Astrocyte of the cerebellum (primary cell): ENCODE measurements around the gene CLSTN3.

Experiments
- DNase-seq: peaks from one replicate; pipeline ENCODE4 v3.0.0-alpha.2; 2011; ENCODE audit warnings: low read depth
- H3K4me3 ChIP-seq: 2 replicates; pipeline ENCODE4 v1.5.1; 2011; ENCODE audit warnings: mild to moderate bottlenecking, low read depth, low read length, moderate library complexity
- in situ Hi-C: cut with HindIII; loops from 2 replicates; pipeline ENCODE4 v1.10.0; 2017; ENCODE audit warnings: low sequenced_read_pairs
- TF ChIP-seq, protein P1 (sequence below): IDR thresholded peaks from 2 replicates; pipeline ENCODE4 v1.5.1; 2012; ENCODE audit warnings: low read length, low read depth, moderate library complexity, mild to moderate bottlenecking; ENCODE audit errors: missing control alignments

Gene CLSTN3

DNA sequence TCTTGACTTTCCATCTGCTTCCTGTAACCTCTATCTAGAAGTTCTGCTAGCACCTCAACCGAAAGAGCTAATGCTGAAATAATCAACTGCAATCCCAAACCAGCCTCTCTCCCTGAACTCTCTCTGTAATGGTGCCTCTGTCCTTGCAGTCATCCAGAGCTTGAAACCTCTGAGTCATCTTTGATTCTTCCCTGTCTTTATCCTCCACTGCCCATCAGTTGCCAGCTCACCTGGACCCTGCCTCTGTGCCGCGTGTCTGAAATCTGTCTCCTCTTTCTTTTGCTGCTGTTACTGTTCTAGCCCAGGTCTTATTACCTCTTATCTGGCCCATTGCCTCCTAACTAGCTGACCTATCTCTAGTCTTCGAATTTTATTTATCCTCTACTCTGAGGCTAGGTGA lies 15.5 kb downstream of the CLSTN3 start:
- TF ChIP-seq, protein P1, sequence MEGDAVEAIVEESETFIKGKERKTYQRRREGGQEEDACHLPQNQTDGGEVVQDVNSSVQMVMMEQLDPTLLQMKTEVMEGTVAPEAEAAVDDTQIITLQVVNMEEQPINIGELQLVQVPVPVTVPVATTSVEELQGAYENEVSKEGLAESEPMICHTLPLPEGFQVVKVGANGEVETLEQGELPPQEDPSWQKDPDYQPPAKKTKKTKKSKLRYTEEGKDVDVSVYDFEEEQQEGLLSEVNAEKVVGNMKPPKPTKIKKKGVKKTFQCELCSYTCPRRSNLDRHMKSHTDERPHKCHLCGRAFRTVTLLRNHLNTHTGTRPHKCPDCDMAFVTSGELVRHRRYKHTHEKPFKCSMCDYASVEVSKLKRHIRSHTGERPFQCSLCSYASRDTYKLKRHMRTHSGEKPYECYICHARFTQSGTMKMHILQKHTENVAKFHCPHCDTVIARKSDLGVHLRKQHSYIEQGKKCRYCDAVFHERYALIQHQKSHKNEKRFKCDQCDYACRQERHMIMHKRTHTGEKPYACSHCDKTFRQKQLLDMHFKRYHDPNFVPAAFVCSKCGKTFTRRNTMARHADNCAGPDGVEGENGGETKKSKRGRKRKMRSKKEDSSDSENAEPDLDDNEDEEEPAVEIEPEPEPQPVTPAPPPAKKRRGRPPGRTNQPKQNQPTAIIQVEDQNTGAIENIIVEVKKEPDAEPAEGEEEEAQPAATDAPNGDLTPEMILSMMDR: no peak
- DNase-seq: no peak
- H3K4me3 ChIP-seq: no peak overlapping the region
- in situ Hi-C loops: loop anchor here (5.0 kb wide), 1 partner anchor 62 kb away; no protein-coding TSS in a partner anchor

DNA sequence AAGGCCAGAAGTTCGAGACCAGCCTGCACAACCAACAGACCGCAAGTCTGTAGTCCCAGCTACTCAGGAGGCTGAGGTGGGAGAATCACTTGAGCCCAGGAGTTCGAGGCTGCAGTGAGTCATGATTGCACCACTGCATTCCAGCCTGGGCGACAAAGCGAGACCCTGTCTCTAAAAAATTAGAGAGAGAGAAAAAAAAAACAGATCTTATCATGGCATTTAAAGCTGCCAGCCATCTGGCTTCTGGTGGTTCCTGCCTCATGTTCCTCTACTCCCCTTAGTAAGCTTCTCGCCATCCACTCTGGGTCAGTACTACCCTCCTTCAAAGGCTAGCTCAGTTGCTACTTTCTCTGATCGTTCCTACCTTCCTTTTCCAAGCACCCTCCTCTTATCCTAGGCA lies 16.1 kb downstream of the CLSTN3 start:
- in situ Hi-C loops: loop anchor here (5.0 kb wide), 1 partner anchor 61 kb away; no protein-coding TSS in a partner anchor
- no peak overlapping the region for H3K4me3 ChIP-seq
- TF ChIP-seq, protein P1: no peak
- no peak for DNase-seq

DNA sequence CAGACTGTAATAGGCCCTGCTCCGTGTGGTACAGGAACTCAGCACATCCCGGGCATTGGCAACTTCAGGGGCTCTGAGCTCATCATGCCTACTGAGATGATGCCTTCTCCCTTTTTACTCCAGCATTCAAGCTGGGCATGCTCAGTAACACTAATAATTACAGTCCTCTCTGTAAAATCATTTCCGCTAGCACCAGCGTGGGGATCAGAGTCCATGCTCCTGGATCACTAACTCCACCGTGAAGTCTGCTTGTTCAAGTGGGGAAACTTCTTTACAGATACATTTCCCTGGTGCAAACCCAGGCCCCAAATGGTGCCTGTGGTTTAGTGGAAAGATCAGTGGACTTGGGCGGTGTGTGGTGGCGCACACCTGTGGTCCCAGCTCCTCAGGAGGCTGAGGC lies 16.7 kb downstream of the CLSTN3 start:
- in situ Hi-C loops: loop anchor here (5.0 kb wide), 1 partner anchor 60 kb away; no protein-coding TSS in a partner anchor
- DNase-seq: no peak
- TF ChIP-seq, protein P1: no peak
- H3K4me3 ChIP-seq: no peak overlapping the region

DNA sequence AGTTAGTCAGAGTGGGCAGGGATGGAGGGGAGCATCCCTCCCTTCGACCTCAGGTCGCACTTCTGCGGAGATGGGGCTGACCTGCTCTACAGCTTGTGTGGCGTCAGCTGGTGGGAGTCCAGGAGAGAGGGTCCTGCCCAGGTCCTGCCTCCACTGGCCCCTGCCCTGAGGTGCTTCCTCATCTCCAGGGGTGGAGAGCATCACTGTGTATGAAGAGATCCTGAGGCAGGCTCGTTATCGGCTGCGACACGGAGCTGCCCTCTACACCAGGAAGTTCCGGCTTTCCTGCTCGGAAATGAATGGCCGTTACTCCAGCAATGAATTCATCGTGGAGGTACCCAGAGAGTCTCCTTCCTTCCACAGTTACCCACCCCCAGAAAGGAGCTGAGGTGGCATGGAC lies 20.2 kb downstream of the CLSTN3 start:
- in situ Hi-C loops: no loop called here
- TF ChIP-seq, protein P1: no peak
- H3K4me3 ChIP-seq: no peak overlapping the region
- no peak for DNase-seq

DNA sequence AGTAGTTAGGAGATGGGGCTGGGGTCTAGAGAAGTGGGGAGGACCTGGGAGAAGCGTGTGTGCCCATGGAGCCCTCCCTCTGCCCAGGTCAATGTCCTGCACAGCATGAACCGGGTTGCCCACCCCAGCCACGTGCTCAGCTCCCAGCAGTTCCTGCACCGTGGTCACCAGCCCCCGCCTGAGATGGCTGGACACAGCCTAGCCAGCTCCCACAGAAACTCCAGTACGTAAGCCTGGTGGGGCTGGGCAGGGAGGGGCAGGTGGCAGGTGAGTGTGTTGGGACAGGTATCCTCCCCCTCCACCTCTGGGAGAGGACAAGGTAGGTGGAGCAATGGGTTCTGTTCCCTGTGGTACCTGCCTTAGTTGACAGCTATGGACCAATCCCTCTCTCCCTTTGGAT lies 20.7 kb downstream of the CLSTN3 start:
- TF ChIP-seq, protein P1: no peak
- no peak for DNase-seq
- H3K4me3 ChIP-seq: no peak overlapping the region
- in situ Hi-C loops: no loop called here

DNA sequence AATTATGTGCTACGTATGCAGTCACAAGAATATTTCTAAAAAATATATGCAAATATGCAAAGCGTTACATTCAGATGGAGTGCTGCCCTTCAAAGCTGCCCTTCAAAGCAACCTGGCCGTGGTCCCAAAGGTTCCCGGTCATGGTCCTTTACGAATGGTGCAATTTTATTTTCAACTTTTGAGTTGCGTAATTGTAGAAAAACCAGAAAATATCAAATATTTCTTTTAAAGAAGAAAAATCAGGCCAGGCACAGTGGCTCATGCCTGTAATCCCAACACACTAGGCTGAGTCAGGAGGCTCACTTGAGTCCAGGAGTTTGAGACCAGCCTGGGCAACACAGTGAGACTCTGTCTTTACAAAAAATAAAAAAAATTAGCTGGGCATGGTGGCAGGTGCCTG lies 21.4 kb downstream of the CLSTN3 start:
- in situ Hi-C loops: no loop called here
- no peak overlapping the region for H3K4me3 ChIP-seq
- no peak for DNase-seq
- TF ChIP-seq, protein P1: no peak

DNA sequence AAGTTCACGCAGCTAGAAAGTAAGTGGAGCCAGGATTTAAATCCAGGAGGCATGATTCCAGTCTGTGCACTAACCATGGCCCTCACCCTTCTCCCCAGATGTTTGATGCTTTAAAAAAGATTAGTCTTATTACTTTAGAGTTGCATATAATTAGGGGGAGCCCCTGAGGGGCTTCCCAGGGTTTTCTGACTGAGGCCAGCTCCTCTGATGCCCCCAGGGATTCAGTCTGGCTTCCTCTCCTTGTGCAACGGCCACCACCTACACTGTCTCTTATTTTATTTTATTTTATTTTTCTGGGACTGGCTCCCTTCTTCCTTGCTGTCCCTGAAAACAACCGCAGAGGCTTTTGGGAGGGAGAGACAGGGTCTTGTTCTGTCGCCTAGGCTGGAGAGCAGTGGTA lies 22.6 kb downstream of the CLSTN3 start:
- no peak for DNase-seq
- no peak overlapping the region for H3K4me3 ChIP-seq
- TF ChIP-seq, protein P1: no peak
- in situ Hi-C loops: no loop called here
